PC-3 (cell line): Measurements from ENCODE around the gene STARD4.

ENCODE experiments used
- CTCF ChIP-seq: fragments of 300-600 bp; sonication (generic); conservative IDR thresholded peaks from 2 replicates; pipeline ENCODE4 v1.5.1; 2017; ENCODE audit warnings: antibody characterized with exemption, low read depth, mild to moderate bottlenecking, low read length
- EZH2 ChIP-seq: fragments of 300-600 bp; sonication (generic); IDR thresholded peaks from one replicate; pipeline ENCODE4 v1.6.1; 2017; ENCODE audit warnings: antibody characterized with exemption, mild to moderate bottlenecking, low read length; ENCODE audit not compliant: unreplicated experiment
- EZH2phosphoT487 ChIP-seq: fragments of 300-600 bp; sonication (generic); IDR thresholded peaks from 2 replicates; pipeline ENCODE4 v1.6.1; 2018; ENCODE audit warnings: mild to moderate bottlenecking, antibody characterized with exemption, low read length, borderline replicate concordance

DNA sequence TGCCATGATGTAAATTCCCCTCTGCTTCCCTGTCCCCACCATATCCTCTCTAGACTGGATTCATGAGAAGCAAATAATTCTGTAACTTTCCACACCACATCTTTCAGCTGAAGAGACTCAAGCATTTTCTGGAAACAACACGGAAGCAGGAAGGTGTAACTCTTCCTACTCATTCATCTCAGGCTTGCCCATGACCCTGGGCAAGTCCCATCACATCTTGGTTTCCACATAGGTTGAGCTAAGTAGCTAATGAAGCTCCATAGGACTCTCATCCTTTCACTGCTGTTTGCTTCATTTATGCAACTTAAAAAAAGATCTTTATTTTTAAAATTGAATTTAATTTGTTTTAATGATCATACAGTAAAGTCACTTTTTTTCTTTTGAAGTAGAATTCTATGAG, 32.7 kb upstream of the STARD4 start:
- TF ChIP-seq CTCF (no peak), EZH2 (no peak), EZH2phosphoT487 (no peak)
